Karpas-422 (cell line): Measurements from ENCODE around the gene CD4. TPM values are rescaled to one million over a fixed set of nuclear protein-coding genes. Genes with fewer than 3 reads are reported as not detected.
"Not testable (repeated sequence)": the region's sequence is repeated elsewhere in the genome, so short reads cannot be mapped to it uniquely, and the experiment has no call there.

Source experiments
- DNase-seq: peaks from one replicate; pipeline ENCODE4 v3.0.0-alpha.2; 2015
- H2AFZ ChIP-seq: fragments of 200-600 bp; sonication (generic); 2 replicates; pipeline ENCODE4 v1.6.1; 2014; ENCODE audit warnings: antibody characterized with exemption, low read length, mixed read lengths
- H3K27ac ChIP-seq: fragments of 200-600 bp; sonication (generic); 2 replicates; pipeline ENCODE4 v1.5.1; 2014; ENCODE audit warnings: mild to moderate bottlenecking, low read length, moderate library complexity
- H3K27me3 ChIP-seq: fragments of 200-600 bp; sonication (generic); 2 replicates; pipeline ENCODE4 v1.6.1; 2014; ENCODE audit warnings: low read length, mixed read lengths
- H3K36me3 ChIP-seq: fragments of 200-600 bp; sonication (generic); 2 replicates; pipeline ENCODE4 v1.6.1; 2014; ENCODE audit warnings: low read length, mixed read lengths; ENCODE audit not compliant: insufficient read depth
- H3K4me1 ChIP-seq: fragments of 200-600 bp; sonication (generic); 2 replicates; pipeline ENCODE4 v1.6.1; 2014; ENCODE audit warnings: mild to moderate bottlenecking, low read length, mixed read lengths
- H3K4me2 ChIP-seq: fragments of 200-600 bp; sonication (generic); 2 replicates; pipeline ENCODE4 v1.6.1; 2014; ENCODE audit warnings: low read length, low read depth, mild to moderate bottlenecking; ENCODE audit not compliant: poor library complexity, severe bottlenecking
- H3K4me3 ChIP-seq: fragments of 200-600 bp; sonication (generic); 2 replicates; pipeline ENCODE4 v1.5.1; 2014; ENCODE audit warnings: mild to moderate bottlenecking, antibody characterized with exemption, low read length, mixed read lengths
- H3K79me2 ChIP-seq: fragments of 200-600 bp; sonication (generic); 2 replicates; pipeline ENCODE4 v1.6.1; 2014; ENCODE audit warnings: mild to moderate bottlenecking, low read length, mixed read lengths
- H3K9ac ChIP-seq: fragments of 200-600 bp; sonication (generic); 2 replicates; pipeline ENCODE4 v1.6.0; 2014; ENCODE audit warnings: low read length
- H3K9me2 ChIP-seq: fragments of 200-600 bp; sonication (generic), shearing (Covaris generic); replicated peaks from 2 replicates; pipeline ENCODE4 v1.6.0; 2014; ENCODE audit warnings: mild to moderate bottlenecking, low read length, moderate library complexity; ENCODE audit not compliant: insufficient read depth
- H3K9me3 ChIP-seq: fragments of 300-700, 200-600 bp; sonication (generic); 2 replicates; pipeline ENCODE4 v1.6.1; 2014; ENCODE audit warnings: low read length, mixed read lengths
- H4K20me1 ChIP-seq: fragments of 200-600 bp; sonication (generic); 2 replicates; pipeline ENCODE4 v1.6.1; 2014; ENCODE audit warnings: mild to moderate bottlenecking, antibody characterized with exemption, low read length, low read depth; ENCODE audit not compliant: insufficient read depth
- total RNA-seq: library from RNA; depleted of rRNA; stranded (reverse); fragments of >200 nt; shearing (Covaris generic); gene quantifications from 2 replicates; pipeline ENCODE4 v1.2.3, GENCODE V29; 2014; ENCODE audit warnings: low replicate concordance; rRNA removed

CD4 gene
- total RNA-seq = not detected in 2 replicates

GRCh38 chr12:6788972-6789924, at the start of gene CD4:
Gene CD4, plus strand, starts transcription at chr12:6789528. Its CDS starts 10,611 bp downstream, at chr12:6800139.
- no peak within 1 kb of the TSS for H3K4me3 ChIP-seq
- no peak within 1 kb of the TSS for H3K9ac ChIP-seq
- H3K4me2 ChIP-seq = no peak within 1 kb of the TSS
- H4K20me1 ChIP-seq = no peaks in the 10 kb centered on the region
- H3K27me3 ChIP-seq = no peaks in the 10 kb centered on the region
- H3K9me3 ChIP-seq = no peaks in the 10 kb centered on the region
- H2AFZ ChIP-seq = no peak within 1 kb of the TSS
- H3K36me3 ChIP-seq = no peaks in the 10 kb centered on the region
- peaks cover 13% of the 10 kb centered on the region for H3K4me1 ChIP-seq
- DNase-seq = no peak
- no peaks in the 10 kb centered on the region for H3K9me2 ChIP-seq
- H3K79me2 ChIP-seq = no peaks in the 10 kb centered on the region
- H3K27ac ChIP-seq = no peak within 1 kb of the TSS

GRCh38 chr12:6742080-6742479, 47.2 kb upstream of the CD4 start:
- not testable (repeated sequence) for H3K9me3 ChIP-seq, H3K36me3 ChIP-seq, DNase-seq

GRCh38 chr12:6742834-6743233, 46.5 kb upstream of the CD4 start:
- Histone ChIP-seq H3K4me1 (peaks cover 11% of the 10 kb centered on the region), H3K27me3 (no peaks in the 10 kb centered on the region; the same call in 1 of the 2 replicates), H2AFZ (no peak overlapping the region), H3K27ac (no peak overlapping the region), H3K9ac (no peak overlapping the region), H3K36me3 (peaks cover 3% of the 10 kb centered on the region; the same call in 1 of the 2 replicates), H3K4me2 (no peak overlapping the region), H4K20me1 (no peaks in the 10 kb centered on the region), H3K4me3 (no peak overlapping the region), H3K9me3 (no peaks in the 10 kb centered on the region), H3K9me2 (no peaks in the 10 kb centered on the region), H3K79me2 (no peaks in the 10 kb centered on the region)
- no peak for DNase-seq

More at GRCh38 chr12:6742080-6742479, 47.2 kb upstream of the CD4 start:
- H3K27me3 ChIP-seq, H3K4me2 ChIP-seq, H2AFZ ChIP-seq, H3K4me3 ChIP-seq, H3K9me2 ChIP-seq, H4K20me1 ChIP-seq, H3K27ac ChIP-seq, H3K9ac ChIP-seq, H3K79me2 ChIP-seq: not testable (repeated sequence)
- H3K4me1 ChIP-seq = peaks cover 11% of the 10 kb centered on the region

GRCh38 chr12:6743300-6743699, 46.0 kb upstream of the CD4 start:
- not testable (repeated sequence) for H3K9me2 ChIP-seq, H3K4me2 ChIP-seq, H3K4me3 ChIP-seq, H3K36me3 ChIP-seq, H3K9ac ChIP-seq, H3K27ac ChIP-seq, DNase-seq, H2AFZ ChIP-seq, H4K20me1 ChIP-seq, H3K27me3 ChIP-seq, H3K79me2 ChIP-seq, H3K9me3 ChIP-seq
- H3K4me1 ChIP-seq = peaks cover 11% of the 10 kb centered on the region

GRCh38 chr12:6745741-6746525, 43.4 kb upstream of the CD4 start:
- no peaks in the 10 kb centered on the region for H3K9me2 ChIP-seq
- no peak overlapping the region for H2AFZ ChIP-seq
- peak overlapping the region; percentile 28 for H3K27ac ChIP-seq
- H3K9ac ChIP-seq = no peak overlapping the region
- no peaks in the 10 kb centered on the region for H3K79me2 ChIP-seq
- no peaks in the 10 kb centered on the region for H4K20me1 ChIP-seq
- H3K4me3 ChIP-seq = no peak overlapping the region
- H3K36me3 ChIP-seq = peaks cover 13% of the 10 kb centered on the region
- peak; percentile 78 for DNase-seq
- no peaks in the 10 kb centered on the region; the same call in 1 of the 2 replicates for H3K27me3 ChIP-seq
- peaks cover 11% of the 10 kb centered on the region for H3K4me1 ChIP-seq
- H3K9me3 ChIP-seq = no peaks in the 10 kb centered on the region
- H3K4me2 ChIP-seq = no peak overlapping the region

- peaks cover 6% of the 10 kb centered on the region for H4K20me1 ChIP-seq
- H3K4me1 ChIP-seq = peaks cover 19% of the 10 kb centered on the region
- H3K27ac ChIP-seq = no peak overlapping the region
- no peak overlapping the region for H2AFZ ChIP-seq
- H3K9ac ChIP-seq = no peak overlapping the region
- no peaks in the 10 kb centered on the region for H3K9me2 ChIP-seq
- no peak overlapping the region for H3K4me2 ChIP-seq
- peaks cover 18% of the 10 kb centered on the region for H3K36me3 ChIP-seq
- no peak for DNase-seq
- H3K9me3 ChIP-seq = no peaks in the 10 kb centered on the region
- H3K4me3 ChIP-seq = no peak overlapping the region
- H3K27me3 ChIP-seq = no peaks in the 10 kb centered on the region; the same call in 1 of the 2 replicates
- H3K79me2 ChIP-seq = peaks cover 11% of the 10 kb centered on the region
Measured at GRCh38 chr12:6747216-6747615, 42.1 kb upstream of the CD4 start.

GRCh38 chr12:6748761-6749160, 40.6 kb upstream of the CD4 start:
- Histone ChIP-seq H3K4me1 (peaks cover 25% of the 10 kb centered on the region), H3K9ac (no peak overlapping the region), H4K20me1 (peaks cover 8% of the 10 kb centered on the region), H3K27me3 (no peaks in the 10 kb centered on the region), H3K79me2 (peaks cover 17% of the 10 kb centered on the region), H3K4me3 (no peak overlapping the region), H3K27ac (no peak overlapping the region), H3K9me2 (no peaks in the 10 kb centered on the region), H3K36me3 (peaks cover 18% of the 10 kb centered on the region), H2AFZ (no peak overlapping the region), H3K4me2 (no peak overlapping the region), H3K9me3 (no peaks in the 10 kb centered on the region)
- no peak for DNase-seq

- H3K9ac ChIP-seq = 0 out of 2 replicates have a peak overlapping the region, but pooled peaks have one; percentile 1
- no peak for DNase-seq
- no peak overlapping the region for H3K4me3 ChIP-seq
- H3K9me2 ChIP-seq = no peaks in the 10 kb centered on the region
- H3K27me3 ChIP-seq = no peaks in the 10 kb centered on the region
- no peak overlapping the region for H2AFZ ChIP-seq
- peaks cover 30% of the 10 kb centered on the region for H3K4me1 ChIP-seq
- H3K79me2 ChIP-seq = peaks cover 17% of the 10 kb centered on the region
- H3K4me2 ChIP-seq = no peak overlapping the region
- peaks cover 8% of the 10 kb centered on the region for H4K20me1 ChIP-seq
- no peak overlapping the region for H3K27ac ChIP-seq
- H3K36me3 ChIP-seq = peaks cover 18% of the 10 kb centered on the region
- no peaks in the 10 kb centered on the region for H3K9me3 ChIP-seq
Measured at GRCh38 chr12:6750506-6750905, 38.8 kb upstream of the CD4 start.
